ENCODE measurements around the gene MED17.

MED17 gene

GRCh38 chr11:93784145-93784934 lies at the start of gene MED17:
TSS of gene MED17 (plus strand) at chr11:93784282. CDS start at chr11:93784514, 232 bp downstream.
- peak; percentile 95 for DNase-seq (ENCODE audit: low read depth)

GRCh38 chr11:93734427-93735222 lies 49.5 kb upstream of the MED17 start:
- DNase-seq (ENCODE audit: low read depth), result no peak

GRCh38 chr11:93735627-93736026 lies 48.5 kb upstream of the MED17 start:
- DNase-seq (ENCODE audit: low read depth), result no peak

GRCh38 chr11:93736129-93736528 lies 48.0 kb upstream of the MED17 start:
- DNase-seq (ENCODE audit: low read depth), result peak; percentile 53

- no peak for DNase-seq (ENCODE audit: low read depth)
These were observed 46.0 kb upstream of the MED17 start for GRCh38 chr11:93737904-93738612.

- peak; percentile 34 for DNase-seq (ENCODE audit: low read depth)
These were observed 45.4 kb upstream of the MED17 start for GRCh38 chr11:93738647-93739081.

GRCh38 chr11:93740031-93740729 lies 43.9 kb upstream of the MED17 start:
- peak; percentile 62 for DNase-seq (ENCODE audit: low read depth)

- peak; percentile 64 for DNase-seq (ENCODE audit: low read depth)
These were observed 43.4 kb upstream of the MED17 start for GRCh38 chr11:93740730-93741093.

GRCh38 chr11:93741094-93741881 lies 42.8 kb upstream of the MED17 start, which contains the start of the genes C11orf54 and TAF1D:
TSS of gene C11orf54 (plus strand) at chr11:93741672. CDS start at chr11:93747394, 5,722 bp downstream.
TSS of gene TAF1D (minus strand) at chr11:93741495. CDS start at chr11:93739304, 2,191 bp downstream.
- DNase-seq (ENCODE audit: low read depth), result peak; percentile 98

- peak; percentile 82 for DNase-seq (ENCODE audit: low read depth)
These were observed 42.2 kb upstream of the MED17 start for GRCh38 chr11:93741882-93742226.

- no peak for DNase-seq (ENCODE audit: low read depth)
These were observed 40.8 kb upstream of the MED17 start for GRCh38 chr11:93743291-93743690.

GRCh38 chr11:93744669-93745004 lies 39.4 kb upstream of the MED17 start:
- no peak for DNase-seq (ENCODE audit: low read depth)

- peak; percentile 55 for DNase-seq (ENCODE audit: low read depth)
These were observed 38.9 kb upstream of the MED17 start for GRCh38 chr11:93745005-93745755.

- no peak for DNase-seq (ENCODE audit: low read depth)
These were observed 38.0 kb upstream of the MED17 start for GRCh38 chr11:93746101-93746500.

- no peak for DNase-seq (ENCODE audit: low read depth)
These were observed 37.0 kb upstream of the MED17 start for GRCh38 chr11:93747122-93747521.

- no peak for DNase-seq (ENCODE audit: low read depth)
These were observed 33.1 kb upstream of the MED17 start for GRCh38 chr11:93751001-93751400.

- no peak for DNase-seq (ENCODE audit: low read depth)
These were observed 30.8 kb upstream of the MED17 start for GRCh38 chr11:93753241-93753640.

GRCh38 chr11:93756748-93757147 lies 27.3 kb upstream of the MED17 start:
- DNase-seq (ENCODE audit: low read depth), result no peak

GRCh38 chr11:93757301-93757700 lies 26.8 kb upstream of the MED17 start:
- no peak for DNase-seq (ENCODE audit: low read depth)
